ENCODE measurements around the gene PARVB.
A peak's percentile ranks its signal among the peaks of the same experiment; 100 is the strongest.
"Not testable (repeated sequence)": the region's sequence is repeated elsewhere in the genome, so short reads cannot be mapped to it uniquely, and the experiment has no call there.

The PARVB gene

GRCh38 chr22:44030051-44030701, 6.1 kb downstream of the PARVB start:
- no peak for DNase-seq

GRCh38 chr22:44030702-44031082, 6.6 kb downstream of the PARVB start:
- DNase-seq = no peak

GRCh38 chr22:44031158-44031952, 7.3 kb downstream of the PARVB start:
- peak; percentile 23 for DNase-seq

- DNase-seq = no peak
These were observed 8.1 kb downstream of the PARVB start for GRCh38 chr22:44032126-44032730.

GRCh38 chr22:44033287-44033686, 9.2 kb downstream of the PARVB start:
- no peak for DNase-seq

- DNase-seq = no peak
These were observed 9.6 kb downstream of the PARVB start for GRCh38 chr22:44033694-44034093.

GRCh38 chr22:44037519-44038375, 13.6 kb downstream of the PARVB start:
- DNase-seq = no peak

- no peak for DNase-seq
These were observed 15.6 kb downstream of the PARVB start for GRCh38 chr22:44039566-44040171.

GRCh38 chr22:44042249-44043218, 18.4 kb downstream of the PARVB start:
- DNase-seq = no peak

- DNase-seq = no peak
These were observed 21.0 kb downstream of the PARVB start for GRCh38 chr22:44045145-44045544.

- no peak for DNase-seq
These were observed 22.5 kb downstream of the PARVB start for GRCh38 chr22:44046485-44047141.

- no peak for DNase-seq
These were observed 23.8 kb downstream of the PARVB start for GRCh38 chr22:44047891-44048301.

- DNase-seq = no peak
These were observed 25.6 kb downstream of the PARVB start for GRCh38 chr22:44049486-44050231.

- DNase-seq = no peak
These were observed 26.8 kb downstream of the PARVB start for GRCh38 chr22:44050766-44051355.

GRCh38 chr22:44051358-44051757, 27.3 kb downstream of the PARVB start:
- no peak for DNase-seq

GRCh38 chr22:44051961-44052360, 27.9 kb downstream of the PARVB start:
- no peak for DNase-seq

GRCh38 chr22:44055805-44056204, 31.7 kb downstream of the PARVB start:
- no peak for DNase-seq

GRCh38 chr22:44056649-44057048, 32.5 kb downstream of the PARVB start:
- DNase-seq = not testable (repeated sequence)

- DNase-seq = no peak
These were observed 33.4 kb downstream of the PARVB start for GRCh38 chr22:44057401-44057987.
